ENCODE data around the gene NSD1.
"Not testable (repeated sequence)": the region's sequence is repeated elsewhere in the genome, so short reads cannot be mapped to it uniquely, and the experiment has no call there.

NSD1 gene

GRCh38 chr5:177177847-177178437, 44.4 kb downstream of the NSD1 start:
- not testable (repeated sequence) for DNase-seq

GRCh38 chr5:177178733-177179304, 45.2 kb downstream of the NSD1 start:
- no peak for DNase-seq

DNA sequence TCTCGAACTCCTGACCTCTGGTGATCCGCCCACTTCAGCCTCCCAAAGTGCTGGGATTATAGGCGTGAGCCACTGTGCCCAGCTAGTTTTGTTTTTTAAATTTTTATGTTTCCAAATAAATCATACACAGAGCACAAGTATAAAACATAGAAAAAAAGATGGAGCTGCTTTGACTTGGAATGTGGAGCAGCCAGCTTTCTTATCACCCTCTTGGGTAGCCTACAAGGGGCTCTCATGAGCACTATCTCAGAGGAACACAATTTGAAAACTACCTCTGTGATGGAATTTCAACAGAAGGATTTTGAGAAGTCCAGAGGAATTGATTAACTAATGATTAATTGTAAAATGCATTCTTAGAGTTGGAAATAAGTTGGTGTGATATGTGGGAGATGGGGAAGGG, 45.9 kb downstream of the NSD1 start:
- no peak for DNase-seq

GRCh38 chr5:177183142-177183541, 49.6 kb downstream of the NSD1 start:
- no peak for DNase-seq

- no peak for DNase-seq
Observed at GRCh38 chr5:177183766-177184360, 50.3 kb downstream of the NSD1 start.

DNA sequence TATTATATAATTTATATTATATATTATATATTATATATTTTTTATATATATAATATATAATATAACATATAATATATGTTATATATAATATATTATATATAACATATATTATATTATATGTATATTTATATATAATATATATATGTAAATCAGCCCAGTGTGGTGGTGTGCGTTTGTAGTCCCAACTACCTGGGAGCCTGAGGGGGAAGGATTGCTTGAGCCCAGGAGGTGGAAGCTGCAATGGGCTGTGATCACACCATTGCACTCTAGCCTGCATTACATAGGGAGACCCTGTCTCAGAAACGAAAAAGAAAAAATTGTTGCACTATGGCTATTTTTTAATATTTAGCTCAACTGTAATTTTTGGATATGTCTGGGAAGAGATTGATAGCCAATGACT, 52.4 kb downstream of the NSD1 start:
- no peak for DNase-seq

- no peak for DNase-seq
Observed at GRCh38 chr5:177186645-177187044, 53.1 kb downstream of the NSD1 start.

GRCh38 chr5:177188775-177189174, 55.2 kb downstream of the NSD1 start:
- DNase-seq: no peak

- peak; percentile 37 for DNase-seq
Observed at GRCh38 chr5:177189416-177189815, 55.8 kb downstream of the NSD1 start.

DNA sequence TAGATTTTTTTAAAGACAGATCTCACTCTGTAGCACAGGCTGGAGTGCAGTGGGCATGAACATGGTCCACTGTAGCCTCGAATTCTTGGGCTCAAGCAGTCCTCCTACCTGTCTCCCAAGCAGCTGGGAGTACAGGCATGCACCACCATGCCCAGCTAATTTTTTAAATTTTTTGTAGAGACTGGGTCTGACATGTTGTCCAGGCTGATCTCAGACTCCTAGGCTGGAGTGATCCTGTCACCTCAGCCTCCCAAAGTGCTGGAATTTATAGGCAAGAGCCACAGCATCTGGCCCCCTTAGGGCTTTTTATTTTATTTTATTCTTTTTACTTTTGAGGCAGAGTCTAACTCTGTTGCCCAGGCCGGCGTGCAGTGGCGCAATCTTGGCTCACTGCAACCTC, 56.4 kb downstream of the NSD1 start:
- DNase-seq: no peak

DNA sequence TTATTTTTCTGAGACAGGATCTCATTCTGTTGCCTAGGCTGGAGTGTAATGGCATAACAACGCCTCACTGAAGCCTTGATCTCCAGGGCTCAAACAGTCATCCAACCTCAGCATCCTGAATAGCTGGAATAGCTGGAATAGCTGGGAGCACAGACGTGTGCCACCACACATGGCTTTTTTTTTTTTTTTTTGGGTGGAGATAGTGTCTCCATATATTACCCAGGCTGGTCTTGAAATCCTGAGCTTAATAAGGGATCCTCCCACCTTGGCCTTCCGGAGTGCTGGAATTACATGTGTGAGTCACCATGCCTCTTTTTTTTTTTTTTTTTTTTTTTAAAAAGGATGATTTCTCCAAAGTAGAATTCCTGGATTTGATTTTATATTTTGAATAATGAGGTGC, 60.7 kb downstream of the NSD1 start:
- peak; percentile 92 for DNase-seq

GRCh38 chr5:177195307-177195952, 61.9 kb downstream of the NSD1 start:
- DNase-seq: no peak

- DNase-seq: no peak
Observed at GRCh38 chr5:177198738-177199137, 65.2 kb downstream of the NSD1 start.

- DNase-seq: no peak
Observed at GRCh38 chr5:177204281-177204680, 70.7 kb downstream of the NSD1 start.

DNA sequence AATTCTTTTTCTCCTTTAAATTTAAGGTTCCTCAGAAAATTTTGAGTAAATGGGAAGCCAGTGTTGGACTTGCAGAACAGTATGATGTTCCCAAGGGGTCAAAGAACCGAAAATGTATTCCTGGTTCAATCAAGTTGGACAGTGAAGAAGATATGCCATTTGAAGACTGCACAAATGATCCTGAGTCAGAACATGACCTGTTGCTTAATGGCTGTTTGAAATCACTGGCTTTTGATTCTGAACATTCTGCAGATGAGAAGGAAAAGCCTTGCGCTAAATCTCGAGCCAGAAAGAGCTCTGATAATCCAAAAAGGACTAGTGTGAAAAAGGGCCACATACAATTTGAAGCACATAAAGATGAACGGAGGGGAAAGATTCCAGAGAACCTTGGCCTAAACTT, 76.0 kb downstream of the NSD1 start:
- no peak for DNase-seq

- no peak for DNase-seq
Observed at GRCh38 chr5:177212242-177212641, 78.7 kb downstream of the NSD1 start.

DNA sequence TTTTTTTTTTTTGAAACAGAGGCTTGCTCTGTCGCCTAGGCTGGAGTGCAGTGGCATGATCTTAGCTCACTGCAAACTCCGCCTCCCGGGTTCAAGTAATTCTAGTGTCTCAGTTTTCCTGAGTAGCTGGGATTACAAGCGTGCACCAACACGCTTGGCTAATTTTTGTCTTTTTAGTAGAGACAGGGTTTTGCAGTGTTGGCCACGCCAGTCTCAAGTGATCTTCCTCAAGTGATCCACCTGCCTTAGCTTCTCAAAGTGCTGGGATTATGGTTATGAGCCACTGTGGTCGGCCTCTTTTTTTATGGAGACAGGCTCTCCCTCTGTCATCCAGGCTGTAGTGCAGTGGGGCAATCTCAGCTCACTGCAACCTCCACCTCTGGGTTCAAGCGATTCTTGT, 87.0 kb downstream of the NSD1 start:
- no peak for DNase-seq

GRCh38 chr5:177222269-177222668, 88.7 kb downstream of the NSD1 start:
- DNase-seq: no peak

DNA sequence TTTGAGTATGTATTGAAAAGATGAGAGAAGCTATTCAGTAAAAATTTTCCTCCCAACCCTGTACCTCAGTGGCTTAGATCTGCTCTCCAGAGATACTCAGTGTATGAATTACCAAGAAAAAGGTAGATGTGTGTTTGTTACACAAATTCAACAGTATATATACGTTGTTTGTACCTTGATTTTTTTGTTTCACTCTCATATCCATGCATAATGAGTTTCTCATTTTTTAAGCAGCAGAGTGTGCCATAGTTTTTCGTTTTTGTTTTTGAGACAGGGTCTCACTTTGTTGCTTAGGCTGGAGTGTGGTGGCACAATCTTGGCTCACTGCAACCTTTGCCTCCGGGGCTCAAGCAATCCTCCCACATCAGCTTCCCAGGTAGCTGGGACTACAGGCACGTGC, 92.2 kb downstream of the NSD1 start:
- DNase-seq: no peak

- no peak for DNase-seq
Observed at GRCh38 chr5:177226860-177227259, 93.3 kb downstream of the NSD1 start.

DNA sequence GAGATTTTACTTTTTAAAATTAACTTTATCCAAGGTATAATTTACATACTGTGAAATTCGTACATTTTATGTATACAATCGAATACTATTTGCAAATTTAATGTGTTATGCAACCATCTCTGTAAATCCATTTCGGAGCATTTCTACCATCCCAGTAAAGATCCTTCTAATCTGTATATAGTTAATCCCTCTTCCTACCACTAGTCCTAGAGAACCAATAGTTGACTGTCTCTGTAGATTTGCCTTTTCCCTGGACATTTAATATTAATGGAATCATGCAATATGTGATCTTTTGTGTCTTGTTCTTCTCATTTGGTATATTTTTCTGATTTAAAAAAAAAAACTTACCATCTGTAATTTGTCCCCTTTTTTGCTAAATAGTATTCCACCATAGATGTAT, 95.2 kb downstream of the NSD1 start:
- no peak for DNase-seq

DNA sequence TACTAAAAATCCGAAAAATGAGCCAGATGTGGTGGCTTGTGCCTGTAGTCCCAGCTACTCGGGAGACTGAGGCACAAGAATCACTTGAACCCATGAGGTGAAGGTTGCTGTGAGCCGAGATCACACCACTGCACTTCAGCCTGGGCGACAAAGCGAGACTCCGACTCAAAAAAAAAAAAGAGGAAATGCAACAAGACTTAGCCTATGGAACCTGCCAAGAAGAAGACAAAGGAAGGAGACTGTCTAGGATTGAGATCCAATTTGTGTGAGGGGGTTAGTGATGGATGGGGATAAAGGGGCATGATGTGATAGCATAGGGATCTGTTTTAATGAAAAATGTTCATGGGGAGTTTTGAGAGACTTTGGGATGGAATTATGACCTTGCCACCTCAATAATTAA, 97.1 kb downstream of the NSD1 start:
- no peak for DNase-seq

- no peak for DNase-seq
Observed at GRCh38 chr5:177231479-177232250, 98.1 kb downstream of the NSD1 start.

DNA sequence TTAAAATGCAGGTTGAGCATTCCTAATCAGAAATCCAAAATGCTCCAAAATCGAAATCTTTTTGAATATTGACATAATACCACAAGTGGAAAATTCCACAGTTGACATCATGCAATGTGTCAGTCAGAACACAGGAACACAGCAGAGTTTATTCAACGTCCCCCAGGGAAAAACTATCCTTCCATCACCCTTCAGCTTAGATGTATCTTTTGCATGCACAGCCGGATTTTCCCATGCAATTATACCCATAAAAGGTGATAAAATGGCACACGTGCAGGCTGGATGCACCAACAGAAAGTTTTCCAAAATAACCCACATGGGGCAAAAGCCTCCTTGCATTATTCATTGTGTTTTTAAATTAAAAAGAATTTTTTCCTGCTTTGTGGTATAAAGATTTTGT, 98.8 kb downstream of the NSD1 start:
- DNase-seq: no peak
